ENCODE results near the gene STAU1.
A peak's percentile ranks its signal among the peaks of the same experiment; 100 is the strongest.

STAU1 gene

DNA sequence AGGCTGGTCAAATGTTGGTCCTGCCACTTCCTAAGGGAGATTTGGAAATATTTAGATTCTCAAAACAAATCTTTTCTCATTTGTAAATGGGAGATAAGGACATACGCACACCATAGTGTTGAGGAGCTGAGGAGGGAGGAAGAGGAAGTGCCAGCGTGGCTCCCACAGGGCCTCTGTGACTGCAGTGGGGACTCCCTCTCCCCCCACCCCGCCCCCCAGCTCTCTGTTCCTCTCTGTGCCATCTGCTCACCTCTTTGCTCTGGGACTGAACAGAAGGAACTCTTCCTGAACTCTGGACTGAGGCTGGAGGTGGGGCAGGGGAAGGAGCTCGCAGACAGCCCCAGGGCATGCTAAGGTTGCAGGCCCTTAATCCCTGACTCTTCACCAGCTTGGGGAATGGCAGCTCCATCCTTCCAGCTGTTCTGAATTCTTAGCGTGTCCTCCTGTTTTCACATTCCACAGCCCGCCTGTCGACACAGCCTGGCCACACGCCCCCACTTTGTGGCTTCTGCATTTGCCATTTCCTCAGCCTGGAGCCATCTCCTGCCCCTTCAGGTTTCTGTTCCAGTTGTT, 42.5 kb upstream of the STAU1 start:
- in situ Hi-C loops (cut with HindIII; ENCODE audit: low sequenced_read_pairs) = no loop called here
- no peak for DNase-seq (ENCODE audit: low read depth)
- H3K4me3 ChIP-seq (ENCODE audit: low read depth, low read length) = no peak overlapping the region
- no peak for TF ChIP-seq CTCF (IDR thresholded peaks at IDR 0.05; ENCODE audit: low read depth, low read length, missing control alignments)

GRCh38 chr20:49230021-49230420, 41.9 kb upstream of the STAU1 start:
- no peak for DNase-seq (ENCODE audit: low read depth)
- TF ChIP-seq CTCF (IDR thresholded peaks at IDR 0.05; ENCODE audit: low read depth, low read length, missing control alignments) = no peak
- in situ Hi-C loops (cut with HindIII; ENCODE audit: low sequenced_read_pairs) = no loop called here
- H3K4me3 ChIP-seq (ENCODE audit: low read depth, low read length) = no peak overlapping the region

GRCh38 chr20:49229381-49229780, 41.2 kb upstream of the STAU1 start:
- H3K4me3 ChIP-seq (ENCODE audit: low read depth, low read length) = no peak overlapping the region
- TF ChIP-seq CTCF (IDR thresholded peaks at IDR 0.05; ENCODE audit: low read depth, low read length, missing control alignments) = no peak
- in situ Hi-C loops (cut with HindIII; ENCODE audit: low sequenced_read_pairs) = no loop called here
- no peak for DNase-seq (ENCODE audit: low read depth)

- in situ Hi-C loops (cut with HindIII; ENCODE audit: low sequenced_read_pairs) = no loop called here
- no peak for TF ChIP-seq CTCF (IDR thresholded peaks at IDR 0.05; ENCODE audit: low read depth, low read length, missing control alignments)
- no peak for DNase-seq (ENCODE audit: low read depth)
- H3K4me3 ChIP-seq (ENCODE audit: low read depth, low read length) = no peak overlapping the region
Observed at GRCh38 chr20:49228676-49229075, 40.5 kb upstream of the STAU1 start.

DNA sequence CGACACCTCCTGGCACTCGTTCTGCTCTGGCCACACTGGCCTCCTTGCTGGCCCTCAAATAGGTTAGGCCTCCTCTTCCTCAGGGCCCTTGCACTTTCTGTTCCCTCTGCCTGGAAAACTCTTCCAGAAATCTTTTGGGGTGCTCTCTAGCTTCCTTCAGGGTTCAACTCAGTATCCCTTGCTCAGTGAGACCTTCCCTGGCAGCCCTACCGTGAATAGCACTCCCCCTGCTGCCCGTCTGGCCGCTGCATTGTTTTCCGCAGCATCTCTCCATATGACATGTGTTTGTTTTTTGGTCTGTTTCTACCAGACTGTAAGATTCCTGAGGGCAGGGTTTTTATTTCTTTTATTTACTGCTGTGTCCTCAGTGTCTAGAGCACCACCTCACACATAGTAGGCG, 37.8 kb upstream of the STAU1 start:
- DNase-seq (ENCODE audit: low read depth) = no peak
- no peak for TF ChIP-seq CTCF (IDR thresholded peaks at IDR 0.05; ENCODE audit: low read depth, low read length, missing control alignments)
- no peak overlapping the region for H3K4me3 ChIP-seq (ENCODE audit: low read depth, low read length)
- in situ Hi-C loops (cut with HindIII; ENCODE audit: low sequenced_read_pairs) = no loop called here

- in situ Hi-C loops (cut with HindIII; ENCODE audit: low sequenced_read_pairs) = loop anchor here (5.0 kb wide), 1 partner anchor 88 kb away; no protein-coding TSS in a partner anchor
- TF ChIP-seq CTCF (IDR thresholded peaks at IDR 0.05; ENCODE audit: low read depth, low read length, missing control alignments) = no peak
- DNase-seq (ENCODE audit: low read depth) = no peak
- H3K4me3 ChIP-seq (ENCODE audit: low read depth, low read length) = peak overlapping the region; percentile 84
Observed at GRCh38 chr20:49219924-49220831, 32.0 kb upstream of the STAU1 start.
